HepG2 (cell line): Measurements from ENCODE around the gene NUDT3.

Experiments used
- CTCF ChIP-seq: sonication (generic); formaldehyde crosslinking; IDR thresholded peaks from 2 replicates; pipeline ENCODE4 v1.5.0; 2020; ENCODE audit warnings: mild to moderate bottlenecking, missing genetic modification reagents, moderate library complexity
- NFKBIZ ChIP-seq: IDR thresholded peaks from 2 replicates; pipeline ENCODE4 v1.6.1; 2018; ENCODE audit warnings: missing genetic modification reagents, missing compliant biosample characterization
- RXRA ChIP-seq: sonication (generic); formaldehyde crosslinking; IDR thresholded peaks from 2 replicates; pipeline ENCODE4 v1.5.1; 2020; ENCODE audit warnings: missing genetic modification reagents
- SMC3 ChIP-seq: IDR thresholded peaks from 2 replicates; pipeline ENCODE4 v1.6.1; 2011; ENCODE audit warnings: low read length, improper control_type of control experiment

- TF ChIP-seq CTCF (CRISPR knock-in tag), result no peak
- TF ChIP-seq NFKBIZ, result no peak
- no peak for TF ChIP-seq RXRA (CRISPR knock-in tag)
- no peak for TF ChIP-seq SMC3
Measured at GRCh38 chr6:34241351-34242215, 150.9 kb downstream of the NUDT3 start.
